H1 (cell line): ENCODE data around the gene TTC28. TPM values are rescaled to one million over a fixed set of nuclear protein-coding genes. Genes with fewer than 3 reads are reported as not detected.

Experiments
- ASH2L ChIP-seq: fragments of 200-600, 300-600 bp; sonication (generic); IDR thresholded peaks from one replicate; pipeline ENCODE4 v1.7.1; 2017; ENCODE audit warnings: low read length
- CTCF ChIP-seq, 3 experiments: IDR thresholded peaks; 1 replicate in 2 of 3; 2 replicates in 1 of 3; pipeline versions ENCODE4 v1.5.1 to v1.6.1; 2011; ENCODE audit warnings: low read length in 3 of 3, mild to moderate bottlenecking in 3 of 3, inconsistent platforms in 2 of 3, low read depth in 1 of 3, moderate library complexity in 1 of 3; ENCODE audit not compliant: insufficient read depth in 1 of 3; ENCODE audit errors: control extremely low read depth in 1 of 3
- FOSL1 ChIP-seq: IDR thresholded peaks from 2 replicates; pipeline ENCODE4 v1.6.1; 2011; ENCODE audit warnings: mild to moderate bottlenecking, low read depth, low read length, moderate library complexity; ENCODE audit not compliant: insufficient read depth
- GTF2F1 ChIP-seq: IDR thresholded peaks from 2 replicates; pipeline ENCODE4 v1.6.1; 2012; ENCODE audit warnings: low read depth, low read length, improper control_type of control experiment, borderline replicate concordance
- POU5F1 ChIP-seq: IDR thresholded peaks from 2 replicates; pipeline ENCODE4 v1.6.1; 2011; ENCODE audit warnings: low read depth, mild to moderate bottlenecking, low read length, moderate library complexity
- SIN3A ChIP-seq, 2 experiments: IDR thresholded peaks in 1 of 2; conservative IDR thresholded peaks in 1 of 2; 2 replicates each; pipeline ENCODE4 v1.6.1; 2011 to 2012; ENCODE audit warnings: low read length in 2 of 2, improper control_type of control experiment in 1 of 2, low read depth in 1 of 2, mild to moderate bottlenecking in 1 of 2
- TAF1 ChIP-seq: IDR thresholded peaks from 2 replicates; pipeline ENCODE4 v1.6.1; 2011; ENCODE audit warnings: mild to moderate bottlenecking, low read depth, low read length
- polyA plus RNA-seq, 7 experiments: library from polyadenylated mRNA; depleted of rRNA in 3 of 7; stranded (reverse) in 5 of 7; unstranded in 2 of 7; fragments of >200 nt in 5 of 7; fragments of 200-250 nt in 2 of 7; gene quantifications; 1 replicate in 5 of 7; 2 replicates in 1 of 7; 4 replicates in 1 of 7; pipeline versions ENCODE4 v1.2.1 to v1.2.3, GENCODE V29; 2011 to 2013; ENCODE audit warnings: missing spikeins in 2 of 7, mixed read lengths in 2 of 7
- total RNA-seq: library from RNA; stranded (reverse); fragmentation: NEBNext Ultra II Directional; extraction: Animal tissue kit (Norgen Biotek cat#: 25700); gene quantifications from 2 replicates; pipeline ENCODE4 v1.2.1, GENCODE V29; 2021

TTC28 gene
- total and polyA plus RNA-seq, 2 of the 8 experiments (the other 6 are each of a cell fraction or from before 2014, with no cell fraction given) = 2.6 to 12.6 TPM

GRCh38 chr22:28435982-28436381, 243.7 kb downstream of the TTC28 start (continued):
- TF ChIP-seq CTCF (IDR thresholded peaks at IDR 0.05; ENCODE audit: control extremely low read depth in 1 of 3, insufficient read depth in 1 of 3, low read depth in 1 of 3, low read length in 3 of 3) = no peak
- TF ChIP-seq TAF1 = no peak
- no peak for TF ChIP-seq FOSL1
- TF ChIP-seq SIN3A (conservative IDR thresholded peaks at IDR 0.05 in 1 of 2, IDR thresholded peaks at IDR 0.05 in 1 of 2; ENCODE audit: low read depth in 1 of 2, low read length in 2 of 2) = no peak
- no peak for TF ChIP-seq ASH2L
- no peak for TF ChIP-seq POU5F1
- no peak for TF ChIP-seq GTF2F1
